ENCODE data around the gene NOL9.

NOL9 gene

GRCh38 chr1:6596351-6596750 lies 42.0 kb upstream of the NOL9 start:
- peaks cover 22% of the 10 kb centered on the region for H3K79me2 ChIP-seq (ENCODE audit: insufficient read depth, low read length)
- TF ChIP-seq CTCF (IDR thresholded peaks at IDR 0.05; ENCODE audit: low read length) = no peak
- TF ChIP-seq EZH2 (IDR thresholded peaks at IDR 0.05; ENCODE audit: borderline replicate concordance, low read length) = no peak
- no peak overlapping the region for H3K9ac ChIP-seq (ENCODE audit: low read length)
- no peaks in the 10 kb centered on the region for H4K20me1 ChIP-seq (ENCODE audit: insufficient read depth, low read length)
- no peak overlapping the region for H3K4me2 ChIP-seq (ENCODE audit: low read length)
- H3K27ac ChIP-seq (ENCODE audit: low read depth, low read length, poor library complexity, severe bottlenecking) = no peak overlapping the region
- no peaks in the 10 kb centered on the region for H3K9me3 ChIP-seq (ENCODE audit: low read length)
- peaks cover 46% of the 10 kb centered on the region for H3K4me1 ChIP-seq (ENCODE audit: insufficient read depth, low read length, severe bottlenecking)
- no peaks in the 10 kb centered on the region for H3K9me2 ChIP-seq (ENCODE audit: low read depth, low read length)
- H2AFZ ChIP-seq (ENCODE audit: low read length) = no peak overlapping the region
- no peak overlapping the region for H3K4me3 ChIP-seq (ENCODE audit: low read depth, low read length, poor library complexity, severe bottlenecking)
- no peaks in the 10 kb centered on the region for H3K27me3 ChIP-seq (ENCODE audit: insufficient read depth, low read length)
- peaks cover 90% of the 10 kb centered on the region for H3K36me3 ChIP-seq (ENCODE audit: insufficient read depth, low read length)
- H3F3A ChIP-seq (ENCODE audit: insufficient read depth, low read length) = no peaks in the 10 kb centered on the region

- H3K9ac ChIP-seq (ENCODE audit: low read length) = no peak overlapping the region
- H3K79me2 ChIP-seq (ENCODE audit: insufficient read depth, low read length) = peaks cover 10% of the 10 kb centered on the region
- H3K36me3 ChIP-seq (ENCODE audit: insufficient read depth, low read length) = peaks cover 93% of the 10 kb centered on the region
- no peak overlapping the region for H3K4me2 ChIP-seq (ENCODE audit: low read length)
- no peaks in the 10 kb centered on the region for H4K20me1 ChIP-seq (ENCODE audit: insufficient read depth, low read length)
- H3K4me1 ChIP-seq (ENCODE audit: insufficient read depth, low read length, severe bottlenecking) = peaks cover 46% of the 10 kb centered on the region
- H3K9me2 ChIP-seq (ENCODE audit: low read depth, low read length) = no peaks in the 10 kb centered on the region
- no peaks in the 10 kb centered on the region for H3F3A ChIP-seq (ENCODE audit: insufficient read depth, low read length)
- TF ChIP-seq EZH2 (IDR thresholded peaks at IDR 0.05; ENCODE audit: borderline replicate concordance, low read length) = no peak
- TF ChIP-seq CTCF (IDR thresholded peaks at IDR 0.05; ENCODE audit: low read length) = no peak
- no peak overlapping the region for H3K27ac ChIP-seq (ENCODE audit: low read depth, low read length, poor library complexity, severe bottlenecking)
- H3K4me3 ChIP-seq (ENCODE audit: low read depth, low read length, poor library complexity, severe bottlenecking) = no peak overlapping the region
- no peaks in the 10 kb centered on the region for H3K27me3 ChIP-seq (ENCODE audit: insufficient read depth, low read length)
- no peaks in the 10 kb centered on the region for H3K9me3 ChIP-seq (ENCODE audit: low read length)
- no peak overlapping the region for H2AFZ ChIP-seq (ENCODE audit: low read length)
Measured at GRCh38 chr1:6594977-6595740, 40.8 kb upstream of the NOL9 start.

- no peaks in the 10 kb centered on the region for H3F3A ChIP-seq (ENCODE audit: insufficient read depth, low read length)
- no peak overlapping the region for H3K4me2 ChIP-seq (ENCODE audit: low read length)
- H3K27me3 ChIP-seq (ENCODE audit: insufficient read depth, low read length) = no peaks in the 10 kb centered on the region
- no peak overlapping the region for H2AFZ ChIP-seq (ENCODE audit: low read length)
- H3K9me3 ChIP-seq (ENCODE audit: low read length) = no peaks in the 10 kb centered on the region
- H3K27ac ChIP-seq (ENCODE audit: low read depth, low read length, poor library complexity, severe bottlenecking) = no peak overlapping the region
- peaks cover under 1% of the 10 kb centered on the region; the same call in 1 of the 2 replicates for H3K79me2 ChIP-seq (ENCODE audit: insufficient read depth, low read length)
- no peak overlapping the region for H3K4me3 ChIP-seq (ENCODE audit: low read depth, low read length, poor library complexity, severe bottlenecking)
- H3K9me2 ChIP-seq (ENCODE audit: low read depth, low read length) = no peaks in the 10 kb centered on the region
- H3K4me1 ChIP-seq (ENCODE audit: insufficient read depth, low read length, severe bottlenecking) = peaks cover 35% of the 10 kb centered on the region
- H3K36me3 ChIP-seq (ENCODE audit: insufficient read depth, low read length) = peaks cover 97% of the 10 kb centered on the region
- TF ChIP-seq CTCF (IDR thresholded peaks at IDR 0.05; ENCODE audit: low read length) (no peak), EZH2 (IDR thresholded peaks at IDR 0.05; ENCODE audit: borderline replicate concordance, low read length) (no peak)
- no peaks in the 10 kb centered on the region for H4K20me1 ChIP-seq (ENCODE audit: insufficient read depth, low read length)
- H3K9ac ChIP-seq (ENCODE audit: low read length) = no peak overlapping the region
Measured at GRCh38 chr1:6593810-6594209, 39.5 kb upstream of the NOL9 start.

Data from OCI-LY1 (cell line).